GM18498 (cell line): ENCODE measurements around the gene GPR35.
"Not testable (repeated sequence)": the region's sequence is repeated elsewhere in the genome, so short reads cannot be mapped to it uniquely, and the experiment has no call there.

Experiments
- ATAC-seq: cut with Tn5 transposase; IDR thresholded peaks from one replicate; pipeline ENCODE4 v1.9.1; 2021; ENCODE audit warnings: mild to moderate bottlenecking, moderate library complexity; ENCODE audit not compliant: unreplicated experiment

Gene GPR35

DNA sequence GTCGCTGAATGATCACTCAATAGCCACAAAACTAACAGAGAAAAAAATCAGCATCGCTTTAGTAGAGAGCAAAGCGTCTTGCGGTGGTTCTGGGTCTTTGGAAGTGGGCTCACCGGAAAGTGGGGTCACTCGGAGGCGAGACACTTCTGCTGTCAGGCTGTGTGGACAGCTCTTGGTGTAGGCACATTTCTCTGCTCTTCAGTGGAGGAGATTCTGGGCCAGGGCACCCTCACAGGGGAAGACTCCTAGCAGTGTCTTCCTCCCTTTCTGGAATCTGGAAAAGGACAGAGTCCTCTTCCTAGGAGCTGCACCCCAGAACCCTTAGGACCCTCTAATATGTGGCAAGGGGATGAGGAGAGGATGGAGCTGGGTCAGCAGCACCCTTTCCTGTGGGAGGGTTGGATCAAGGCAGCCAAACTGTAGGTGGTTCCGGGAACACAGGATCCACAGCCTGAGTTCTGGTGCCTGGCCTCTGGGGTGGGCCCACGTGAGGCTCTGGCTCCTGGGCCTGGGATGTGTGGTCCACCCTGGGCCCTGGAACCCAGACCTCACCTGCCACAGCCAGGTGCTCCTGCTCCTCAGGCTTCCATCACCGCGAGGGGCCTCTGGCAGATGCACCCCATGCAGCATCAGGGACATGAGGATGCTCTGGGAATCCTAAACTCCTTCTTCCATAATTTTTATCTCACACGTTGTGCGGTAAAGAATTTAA is 25.1 kb downstream of the GPR35 start:
- ATAC-seq, result no peak

DNA sequence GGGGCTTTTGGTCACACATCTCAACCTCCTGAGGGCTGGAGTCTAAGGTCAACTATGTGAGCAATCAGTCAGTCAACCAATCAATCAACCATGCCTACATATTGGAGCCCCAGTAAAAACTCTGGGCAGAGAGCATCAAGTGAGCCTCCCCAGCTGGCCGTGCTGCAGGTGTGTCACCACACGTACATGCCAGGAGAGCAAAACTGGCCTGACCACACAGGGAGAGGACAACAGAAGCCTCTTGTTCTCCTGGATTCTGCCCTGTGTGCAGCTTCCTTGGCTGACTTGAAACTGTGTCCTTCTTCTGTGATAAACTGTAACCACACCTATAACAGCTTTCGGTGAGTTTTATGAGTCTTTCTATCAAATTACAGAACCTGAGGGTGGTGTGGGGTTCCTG is 25.9 kb downstream of the GPR35 start:
- ATAC-seq, result no peak

DNA sequence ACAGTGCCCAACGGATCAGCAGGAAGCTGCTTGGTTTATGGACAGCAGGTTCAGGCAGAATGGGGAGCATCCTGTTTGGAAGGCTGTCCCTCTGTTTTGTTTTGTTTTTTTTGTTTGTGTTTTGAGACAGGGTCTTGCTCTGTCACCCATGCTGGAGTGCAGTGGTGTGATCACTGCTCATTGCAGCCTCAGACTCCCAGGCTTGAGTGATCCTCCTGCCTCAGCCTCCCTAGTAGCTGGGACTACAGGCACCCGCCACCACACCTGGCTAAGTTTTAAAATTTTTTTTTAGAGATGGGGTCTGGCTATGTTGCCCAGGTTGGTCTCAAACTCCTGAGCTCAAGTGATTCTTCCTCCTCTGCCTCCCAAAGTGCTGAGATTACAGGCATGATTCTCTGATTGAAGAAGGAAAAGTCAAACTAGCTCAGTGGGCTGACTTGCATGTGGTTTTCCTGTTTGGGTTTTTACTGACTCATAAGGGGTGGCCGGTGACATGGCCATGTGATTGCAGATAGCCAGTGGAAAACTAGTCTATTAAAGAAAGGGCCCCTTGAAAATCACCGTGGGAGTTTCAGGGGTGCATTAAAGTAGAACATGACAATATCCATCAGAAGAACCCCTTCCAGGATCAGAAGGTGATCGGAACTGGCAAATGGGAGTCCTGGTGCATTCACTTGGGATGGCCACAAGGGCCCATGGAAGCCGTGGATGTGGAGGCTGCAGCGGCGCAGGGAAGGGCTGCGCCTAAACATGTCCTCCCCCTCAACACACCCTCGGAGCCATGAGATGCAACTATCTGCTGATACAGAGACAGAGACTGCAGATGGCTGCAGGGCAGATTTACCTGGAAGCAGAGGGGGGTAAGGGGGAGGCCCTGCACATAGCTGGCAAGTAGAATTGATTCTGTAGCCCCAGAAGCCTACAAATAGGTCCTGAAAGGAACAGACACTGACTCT is 30.9 kb downstream of the GPR35 start:
- ATAC-seq, result no peak

DNA sequence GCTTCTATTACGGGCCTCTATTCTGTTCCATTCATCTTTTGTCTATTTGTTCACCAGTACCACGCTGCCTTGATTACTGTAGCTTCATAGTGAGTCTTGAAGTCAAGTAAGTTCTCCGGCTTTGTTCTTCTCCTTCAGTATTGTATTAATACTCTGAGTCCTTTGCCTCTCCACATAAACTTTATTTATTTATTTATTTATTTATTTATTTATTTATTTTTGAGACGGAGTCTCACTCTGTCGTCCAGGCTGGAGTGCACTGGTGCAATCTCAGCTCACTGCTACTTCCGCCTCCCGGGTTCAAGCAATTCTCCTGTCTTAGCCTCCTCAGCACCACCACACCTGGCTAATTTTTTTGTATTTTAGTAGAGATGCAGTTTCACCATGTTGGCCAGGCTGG is 34.6 kb downstream of the GPR35 start:
- not testable (repeated sequence) for ATAC-seq

DNA sequence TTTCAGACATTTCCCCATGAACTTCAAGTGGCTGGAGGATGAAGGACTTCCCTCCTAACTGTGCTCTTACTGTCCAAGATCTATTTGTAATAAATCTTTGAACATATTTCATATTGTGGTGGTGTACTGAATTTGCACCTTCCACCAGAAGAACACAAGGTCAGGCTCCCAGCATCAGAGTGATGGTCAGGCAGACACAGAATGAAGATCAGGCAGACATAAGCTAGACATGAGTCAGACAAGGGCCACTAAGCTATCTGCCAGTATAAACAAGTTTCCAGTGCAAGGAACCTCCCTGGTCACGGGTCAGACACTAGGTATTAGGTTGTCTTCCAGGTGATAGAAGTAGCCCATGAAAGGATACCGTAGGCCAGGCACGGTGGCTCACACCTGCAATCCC is 37.4 kb downstream of the GPR35 start:
- ATAC-seq, result no peak

DNA sequence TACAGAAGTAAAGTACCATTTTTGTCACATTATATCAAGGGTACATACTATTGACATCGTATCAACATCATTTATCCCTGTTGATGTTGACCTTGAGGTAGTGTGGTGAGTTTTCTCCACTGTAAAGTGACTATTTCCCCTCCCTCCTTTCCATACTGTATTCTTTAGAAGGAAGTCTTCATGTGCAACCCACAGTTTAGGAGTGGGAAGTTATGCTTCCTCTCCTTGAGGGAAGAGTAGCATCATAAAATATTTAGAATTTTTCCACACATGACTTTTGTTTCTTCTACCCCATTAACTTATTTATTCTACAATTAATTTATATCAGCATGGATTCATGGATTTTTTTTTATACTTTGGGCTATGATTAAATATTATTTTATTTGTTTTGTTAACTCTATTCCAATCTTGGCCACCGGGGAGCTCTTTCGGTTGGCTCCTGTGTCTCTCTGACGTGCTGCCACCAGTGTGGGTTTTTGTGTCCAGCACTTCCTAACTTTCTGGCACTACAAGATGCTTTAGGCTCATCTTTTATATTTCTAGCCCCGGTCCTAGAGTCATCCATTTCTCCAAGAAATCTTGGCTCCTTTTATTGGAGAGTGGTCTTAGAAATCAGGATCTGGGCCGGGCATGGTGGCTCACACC is 38.4 kb downstream of the GPR35 start:
- ATAC-seq, result no peak

DNA sequence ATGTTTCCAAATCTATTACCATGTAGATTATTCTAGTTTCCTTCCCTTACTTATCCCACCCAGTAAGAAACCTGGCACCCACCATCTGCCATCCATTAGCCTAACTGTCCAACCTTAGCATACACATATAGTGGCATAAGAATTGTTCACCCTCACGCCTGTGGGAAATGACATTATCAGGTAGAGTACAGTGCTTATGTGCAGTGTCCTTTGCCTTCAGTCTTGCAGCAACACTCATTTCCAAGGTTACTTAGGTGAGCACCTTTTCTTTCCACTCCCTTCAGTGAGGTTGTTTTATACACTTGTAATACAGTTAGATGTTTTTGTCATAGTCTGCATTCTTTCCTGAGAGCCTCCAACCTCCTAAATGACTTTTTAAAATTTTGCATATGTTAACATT is 39.3 kb downstream of the GPR35 start:
- ATAC-seq, result no peak

DNA sequence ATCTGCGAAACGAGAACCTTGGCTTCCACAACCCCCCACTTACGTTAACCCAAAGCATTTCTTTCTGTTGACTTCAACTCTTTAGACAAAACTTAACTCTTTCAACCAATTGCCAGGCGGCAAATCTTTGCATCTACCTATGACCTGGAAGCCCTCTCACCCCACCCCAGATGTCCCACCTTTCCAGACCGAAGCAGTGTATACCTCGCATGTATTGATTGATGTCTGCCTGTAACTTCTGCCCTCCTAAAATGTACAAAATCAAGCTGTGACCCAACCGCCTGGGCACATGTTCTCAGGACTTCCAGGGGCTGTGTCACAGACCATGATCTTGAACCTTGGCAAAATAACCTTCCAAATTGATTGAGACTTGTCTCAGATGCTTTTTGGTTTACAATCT is 45.1 kb downstream of the GPR35 start:
- ATAC-seq, result no peak

DNA sequence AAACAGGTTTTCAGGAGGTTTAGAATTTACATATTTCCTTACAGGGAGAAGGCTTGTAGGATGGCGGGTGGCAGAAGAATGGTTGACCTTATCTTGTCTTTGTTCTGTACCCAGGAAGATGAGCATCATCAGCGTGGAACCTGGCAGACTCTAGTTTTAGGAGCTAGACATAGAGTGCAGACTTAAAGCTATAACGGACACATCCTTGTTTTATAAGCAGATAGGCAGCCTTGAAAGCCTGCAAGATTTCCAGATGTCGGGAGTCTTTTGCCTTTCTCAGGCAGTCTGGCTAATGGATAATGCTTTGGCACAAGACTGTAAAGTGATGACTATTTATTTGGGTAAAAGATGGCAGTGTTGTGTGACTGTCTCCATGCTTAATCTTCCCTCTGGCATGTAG is 45.7 kb downstream of the GPR35 start:
- no peak for ATAC-seq

DNA sequence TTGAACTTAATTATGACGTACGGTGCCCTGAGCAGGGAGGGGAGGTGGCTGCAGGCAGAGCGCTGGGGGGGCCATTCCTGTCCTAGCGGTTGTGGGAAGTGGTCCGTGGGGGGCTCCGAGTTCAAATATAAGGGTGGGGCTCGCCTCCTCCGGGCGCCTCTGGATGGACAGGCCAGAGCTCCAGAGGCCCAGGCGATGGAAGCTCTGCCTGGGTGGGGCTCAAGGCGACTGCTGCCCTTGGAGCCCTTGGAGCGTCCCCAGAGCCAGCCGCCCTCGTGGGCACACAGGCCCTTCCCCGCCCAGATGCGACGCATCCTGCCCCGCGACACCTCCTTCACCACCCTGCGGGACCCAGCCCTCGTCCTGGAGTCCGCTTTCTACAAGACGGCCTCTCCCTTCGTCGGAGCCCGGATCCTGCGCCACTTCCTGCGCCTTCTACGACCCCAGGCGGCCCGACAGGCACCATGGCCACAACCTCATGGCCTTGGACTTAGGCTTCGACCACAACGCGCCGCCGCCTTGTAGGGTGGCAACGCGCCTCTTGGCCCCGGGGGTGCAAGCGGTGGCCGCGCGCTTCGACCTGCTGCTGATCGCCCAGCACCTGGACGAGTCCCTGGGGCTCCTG is 46.9 kb downstream of the GPR35 start:
- ATAC-seq, result no peak

DNA sequence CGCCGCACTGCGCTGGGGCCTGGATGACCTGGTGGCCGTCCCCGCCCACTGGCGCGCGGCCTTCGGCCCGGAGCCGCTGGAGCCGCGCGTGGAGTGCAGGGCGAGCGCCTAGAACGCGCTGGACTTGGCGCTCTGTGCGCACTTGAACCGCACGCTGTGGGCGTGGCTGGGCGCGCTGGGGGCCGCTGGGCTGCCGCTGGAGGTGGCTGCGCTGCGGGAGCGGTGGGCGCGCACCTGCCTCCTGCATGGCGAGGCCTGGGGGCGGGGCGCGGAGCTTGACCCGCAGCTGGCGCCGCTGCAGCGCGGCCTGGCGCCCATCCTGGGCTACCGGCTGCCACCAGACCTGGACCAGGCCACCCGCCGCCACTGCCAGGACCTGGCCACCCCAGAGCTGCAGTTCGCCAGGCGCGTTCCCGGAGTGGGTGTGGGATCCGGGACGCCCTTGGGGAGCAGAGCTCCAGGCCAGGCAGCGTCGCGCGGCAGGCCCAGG is 47.5 kb downstream of the GPR35 start:
- no peak for ATAC-seq

DNA sequence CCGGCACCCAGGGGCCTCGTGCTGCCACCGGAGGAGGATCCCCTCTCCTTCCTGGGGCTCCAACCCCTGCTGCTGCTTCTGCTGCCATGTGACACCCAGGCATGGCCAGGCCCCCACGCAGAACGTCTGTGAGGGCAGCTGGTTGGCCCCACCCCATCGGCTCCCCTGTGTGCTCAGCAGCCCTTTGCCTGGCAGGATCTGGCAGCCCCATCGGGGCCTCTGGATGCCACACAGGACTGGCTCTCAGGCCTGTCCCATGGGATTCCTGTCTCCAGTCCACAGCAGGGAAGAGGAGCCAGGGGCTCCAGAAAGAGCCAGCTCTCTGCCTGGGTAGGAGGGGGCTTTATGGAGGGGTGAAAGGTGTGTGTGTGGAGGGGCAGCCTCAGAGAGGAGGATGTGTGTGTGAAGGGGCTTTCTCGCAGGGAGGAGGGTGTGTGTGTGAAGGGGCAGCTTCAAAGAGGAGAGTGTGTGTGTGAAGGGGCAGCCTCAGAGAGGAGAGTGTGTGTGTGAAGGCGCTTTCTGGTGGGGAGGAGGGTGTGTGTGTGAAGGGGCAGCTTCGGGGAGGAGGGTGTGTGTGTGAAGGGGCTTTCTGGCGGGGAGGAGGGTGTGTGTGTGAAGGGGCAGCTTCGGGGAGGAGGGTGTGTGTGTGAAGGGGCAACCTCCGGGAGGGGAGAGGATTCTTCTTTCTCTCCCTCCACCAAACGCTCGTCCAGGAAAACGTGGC is 49.3 kb downstream of the GPR35 start:
- not testable (repeated sequence) for ATAC-seq

DNA sequence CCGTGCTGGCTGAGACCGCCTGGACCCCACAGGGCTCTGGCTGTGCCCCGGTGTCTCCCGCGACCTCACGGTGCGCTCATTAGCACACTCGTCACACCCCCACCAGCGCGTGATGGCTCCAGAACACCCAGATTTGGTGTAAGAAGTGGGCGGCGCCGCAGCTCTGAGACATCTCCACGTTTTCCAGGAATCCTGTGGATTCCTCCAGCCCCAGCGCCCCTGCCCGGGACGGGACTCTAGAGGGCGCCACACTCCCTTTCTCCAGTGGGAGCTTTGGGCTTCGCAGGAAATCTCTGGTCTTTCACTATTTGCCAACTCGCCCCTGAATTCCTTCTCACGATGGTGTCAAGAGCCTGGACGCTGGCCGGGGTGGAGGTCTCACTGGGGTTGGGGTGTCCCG is 50.1 kb downstream of the GPR35 start:
- not testable (repeated sequence) for ATAC-seq

DNA sequence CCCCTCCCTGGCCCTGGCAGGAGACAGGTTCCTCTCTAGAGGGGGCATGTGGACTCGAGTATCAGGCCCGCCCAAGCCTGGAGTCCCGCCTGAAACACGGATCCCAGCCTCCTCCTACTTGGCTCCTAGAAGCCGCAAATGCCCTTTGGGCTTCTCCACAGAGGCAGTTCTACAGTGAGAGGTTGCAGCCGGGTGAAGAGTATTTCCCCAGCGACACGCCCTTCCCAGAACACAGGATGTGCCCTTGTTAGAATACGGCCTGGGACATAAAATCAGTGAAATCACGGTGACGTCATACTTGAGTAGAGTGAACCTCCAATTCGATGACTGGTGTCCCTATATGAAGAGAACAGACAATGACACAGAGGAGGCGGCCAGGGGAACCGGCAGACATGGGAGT is 52.8 kb downstream of the GPR35 start:
- not testable (repeated sequence) for ATAC-seq

DNA sequence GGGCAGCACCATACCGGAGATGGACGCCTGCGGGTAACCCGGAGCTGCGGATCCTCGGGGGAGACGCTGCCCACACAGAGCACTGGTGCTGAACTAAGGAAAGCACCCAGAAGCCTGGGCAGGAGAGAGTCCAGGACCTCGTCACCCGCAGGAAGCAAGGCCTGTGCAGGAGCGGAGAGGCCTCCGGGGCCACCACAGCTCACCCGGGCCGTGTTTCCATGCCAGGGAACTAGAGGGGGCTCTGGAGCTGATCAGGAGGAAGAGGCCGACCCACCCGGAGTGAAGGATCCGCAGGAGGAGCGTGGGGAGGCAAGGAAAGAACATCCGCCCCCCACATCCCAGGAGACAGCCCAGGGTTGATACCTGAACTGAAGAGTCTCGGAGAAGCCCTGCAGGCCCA is 53.6 kb downstream of the GPR35 start:
- ATAC-seq, result not testable (repeated sequence)

DNA sequence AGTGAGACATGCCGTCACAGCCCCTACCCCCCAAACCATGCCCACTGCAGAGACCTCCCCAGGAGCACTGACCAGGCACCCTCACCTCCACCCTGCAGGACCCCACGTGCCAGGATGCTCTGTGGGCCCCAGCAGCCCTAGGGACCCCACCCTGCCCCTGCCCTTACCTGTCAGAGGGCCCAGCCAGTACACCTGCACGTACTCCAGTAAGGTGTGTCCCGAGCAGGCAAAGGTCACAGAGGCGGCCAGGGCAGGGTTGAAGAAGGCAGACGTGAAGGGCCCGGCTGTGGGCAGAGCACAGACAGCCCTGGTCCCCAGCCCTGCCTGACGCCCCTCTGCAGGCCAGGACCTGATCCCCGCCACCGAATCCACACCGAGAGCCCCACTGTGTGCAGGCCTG is 54.9 kb downstream of the GPR35 start:
- not testable (repeated sequence) for ATAC-seq
